ENCODE results near the gene PHF21B.

GRCh38 chr22:44924710-44925109 lies 85.1 kb downstream of the PHF21B start:
- TF ChIP-seq EZH2 (IDR thresholded peaks at IDR 0.05; ENCODE audit: low read length) (no peak), CTCF (optimal IDR thresholded peaks at IDR 0.05 in 1 of 3, IDR thresholded peaks at IDR 0.05 in 1 of 3, conservative IDR thresholded peaks at IDR 0.05 in 1 of 3; ENCODE audit: extremely low read depth in 1 of 3, insufficient read depth in 2 of 3, low read length in 3 of 3) (no peak)

Data from keratinocyte (primary cell).